ENCODE measurements around the gene LITAF.

DNA sequence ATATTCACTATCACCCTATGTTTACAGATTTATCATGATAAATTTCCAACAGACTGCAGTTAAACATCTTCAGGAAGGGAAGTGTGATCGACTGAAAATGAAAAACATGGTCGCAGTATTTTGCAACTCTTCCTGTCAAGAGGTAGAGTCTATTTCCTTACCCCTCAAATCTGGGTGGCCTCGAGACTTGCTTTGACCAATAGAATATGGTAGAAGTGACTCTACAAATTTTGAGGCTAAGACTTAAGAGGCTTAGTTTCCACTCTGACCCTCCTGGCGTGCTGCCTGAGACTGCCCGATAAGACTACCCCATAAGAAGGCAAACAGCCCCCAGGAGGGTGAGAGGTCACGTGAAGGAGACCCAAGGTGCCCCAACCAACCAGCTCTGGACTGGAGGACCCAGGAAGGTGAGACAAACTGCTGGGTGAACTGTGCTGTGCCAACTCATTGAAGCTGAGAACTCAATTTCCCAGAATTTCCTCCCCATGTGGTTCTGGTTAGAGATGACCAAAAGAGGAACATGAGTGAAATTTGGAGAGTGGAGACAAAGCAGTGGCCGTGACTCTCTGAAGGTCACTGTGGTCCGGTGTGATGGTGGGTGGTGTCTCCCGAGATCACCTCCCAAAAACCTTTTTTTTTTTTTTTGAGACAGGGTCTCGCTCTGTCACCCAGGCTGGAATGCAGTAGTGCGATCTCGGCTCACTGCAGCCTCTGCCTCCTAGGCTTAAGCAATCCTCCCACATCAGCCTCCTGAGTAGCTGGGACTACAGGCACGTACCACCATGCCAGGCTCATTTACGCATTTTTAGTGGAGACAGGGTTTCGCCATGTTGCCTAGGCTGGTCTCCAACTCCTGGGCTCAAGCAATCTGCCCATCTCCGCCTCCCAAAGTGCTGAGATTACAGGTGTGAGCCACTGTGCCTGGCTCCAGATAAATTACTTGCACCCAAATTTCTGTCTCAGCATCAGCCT lies 38.2 kb upstream of the LITAF start:
- TF ChIP-seq EZH2 (IDR thresholded peaks at IDR 0.05), result no peak
- TF ChIP-seq, protein P1, sequence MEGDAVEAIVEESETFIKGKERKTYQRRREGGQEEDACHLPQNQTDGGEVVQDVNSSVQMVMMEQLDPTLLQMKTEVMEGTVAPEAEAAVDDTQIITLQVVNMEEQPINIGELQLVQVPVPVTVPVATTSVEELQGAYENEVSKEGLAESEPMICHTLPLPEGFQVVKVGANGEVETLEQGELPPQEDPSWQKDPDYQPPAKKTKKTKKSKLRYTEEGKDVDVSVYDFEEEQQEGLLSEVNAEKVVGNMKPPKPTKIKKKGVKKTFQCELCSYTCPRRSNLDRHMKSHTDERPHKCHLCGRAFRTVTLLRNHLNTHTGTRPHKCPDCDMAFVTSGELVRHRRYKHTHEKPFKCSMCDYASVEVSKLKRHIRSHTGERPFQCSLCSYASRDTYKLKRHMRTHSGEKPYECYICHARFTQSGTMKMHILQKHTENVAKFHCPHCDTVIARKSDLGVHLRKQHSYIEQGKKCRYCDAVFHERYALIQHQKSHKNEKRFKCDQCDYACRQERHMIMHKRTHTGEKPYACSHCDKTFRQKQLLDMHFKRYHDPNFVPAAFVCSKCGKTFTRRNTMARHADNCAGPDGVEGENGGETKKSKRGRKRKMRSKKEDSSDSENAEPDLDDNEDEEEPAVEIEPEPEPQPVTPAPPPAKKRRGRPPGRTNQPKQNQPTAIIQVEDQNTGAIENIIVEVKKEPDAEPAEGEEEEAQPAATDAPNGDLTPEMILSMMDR (IDR thresholded peaks at IDR 0.05), result no peak

Data from neural progenitor cell (in vitro differentiated cells).